22Rv1 (cell line): Measurements from ENCODE around the gene FHIT.

Experiments
- ZFX ChIP-seq: fragments of 450-650 bp; IDR thresholded peaks from 2 replicates; pipeline ENCODE4 v1.6.1; 2017; ENCODE audit warnings: antibody characterized with exemption, borderline replicate concordance
- TF ChIP-seq, protein P1 (sequence below): fragments of 450-650 bp; IDR thresholded peaks from 2 replicates; pipeline ENCODE4 v1.5.1; 2017; ENCODE audit warnings: mild to moderate bottlenecking

DNA sequence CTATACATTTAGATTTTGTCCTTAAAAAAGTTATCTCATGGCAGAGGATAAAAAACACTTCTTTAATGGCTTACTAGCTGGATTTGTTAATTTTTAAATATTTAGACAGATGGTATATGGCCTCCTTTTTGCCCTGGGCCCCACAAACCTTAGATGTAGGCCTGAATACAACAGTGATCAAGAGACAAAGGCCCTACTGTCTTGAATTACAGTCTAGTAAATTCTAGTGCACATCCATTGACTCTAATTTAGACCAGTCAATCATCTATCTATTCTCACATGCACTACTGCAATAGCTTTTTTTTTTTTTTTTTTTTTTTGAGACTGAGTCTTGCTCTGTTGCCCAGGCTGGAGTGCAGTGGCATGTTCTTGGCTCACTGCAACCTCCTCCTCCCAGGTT, 452.8 kb downstream of the FHIT start:
- TF ChIP-seq, protein P1, sequence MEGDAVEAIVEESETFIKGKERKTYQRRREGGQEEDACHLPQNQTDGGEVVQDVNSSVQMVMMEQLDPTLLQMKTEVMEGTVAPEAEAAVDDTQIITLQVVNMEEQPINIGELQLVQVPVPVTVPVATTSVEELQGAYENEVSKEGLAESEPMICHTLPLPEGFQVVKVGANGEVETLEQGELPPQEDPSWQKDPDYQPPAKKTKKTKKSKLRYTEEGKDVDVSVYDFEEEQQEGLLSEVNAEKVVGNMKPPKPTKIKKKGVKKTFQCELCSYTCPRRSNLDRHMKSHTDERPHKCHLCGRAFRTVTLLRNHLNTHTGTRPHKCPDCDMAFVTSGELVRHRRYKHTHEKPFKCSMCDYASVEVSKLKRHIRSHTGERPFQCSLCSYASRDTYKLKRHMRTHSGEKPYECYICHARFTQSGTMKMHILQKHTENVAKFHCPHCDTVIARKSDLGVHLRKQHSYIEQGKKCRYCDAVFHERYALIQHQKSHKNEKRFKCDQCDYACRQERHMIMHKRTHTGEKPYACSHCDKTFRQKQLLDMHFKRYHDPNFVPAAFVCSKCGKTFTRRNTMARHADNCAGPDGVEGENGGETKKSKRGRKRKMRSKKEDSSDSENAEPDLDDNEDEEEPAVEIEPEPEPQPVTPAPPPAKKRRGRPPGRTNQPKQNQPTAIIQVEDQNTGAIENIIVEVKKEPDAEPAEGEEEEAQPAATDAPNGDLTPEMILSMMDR: no peak
- no peak for TF ChIP-seq ZFX
